Activated T-helper 1 cell treated with anti-CD3 and anti-CD28 coated beads, Interleukin-12 subunit alpha, Interleukin-12 subunit beta, Interleukin-2, Interleukin-4 antibody, amounts not matched to agents 30 ng/mL and 10 ng/mL and 1 ng/mL, durations not matched to agents 14 hours and 24 hours and 36 hours (primary cell): ENCODE data around the gene HCN1. TPM values are rescaled to one million over a fixed set of nuclear protein-coding genes. Genes with fewer than 3 reads are reported as not detected.
"Not testable (repeated sequence)": the region's sequence is repeated elsewhere in the genome, so short reads cannot be mapped to it uniquely, and the experiment has no call there.

Source experiments
- DNase-seq: peaks from one replicate; pipeline ENCODE4 v3.0.0; 2021; ENCODE audit warnings: low spot score
- H3K27ac Mint-ChIP-seq: one replicate; pipeline ENCODE4 v1.8.0; 2021; ENCODE audit warnings: mild to moderate bottlenecking, mixed read lengths
- H3K27me3 Mint-ChIP-seq: one replicate; pipeline ENCODE4 v1.8.0; 2022; ENCODE audit warnings: mild to moderate bottlenecking, moderate library complexity, mixed read lengths; ENCODE audit not compliant: insufficient read depth
- H3K36me3 Mint-ChIP-seq: one replicate; pipeline ENCODE4 v1.8.0; 2021; ENCODE audit warnings: low read depth, mixed read lengths
- H3K4me1 Mint-ChIP-seq: one replicate; pipeline ENCODE4 v1.8.0; 2021; ENCODE audit warnings: low read depth, mixed read lengths
- H3K4me3 Mint-ChIP-seq: one replicate; pipeline ENCODE4 v1.8.0; 2021; ENCODE audit warnings: mild to moderate bottlenecking, moderate library complexity, mixed read lengths
- H3K9me3 Mint-ChIP-seq: one replicate; pipeline ENCODE4 v1.8.0; 2021; ENCODE audit warnings: mixed read lengths
- intact Hi-C: fragments of 100-400 bp; cut with micrococcal nuclease; formaldehyde crosslinking; loops from one replicate; pipeline ENCODE4 v1.15.1; 2024
- total RNA-seq: library from RNA; stranded (reverse); gene quantifications from 2 replicates; pipeline ENCODE4 v1.2.3, GENCODE V29; 2022

Gene HCN1
- total RNA-seq, 1 donor from 2014 or later, result not detected

- intact Hi-C loops, result no loop called here
- Mint-ChIP-seq H3K27me3 (no peaks in the 10 kb centered on the region), H3K9me3 (peaks cover 14% of the 10 kb centered on the region), H3K4me1 (no peaks in the 10 kb centered on the region), H3K36me3 (no peaks in the 10 kb centered on the region), H3K27ac (no peak overlapping the region), H3K4me3 (no peak overlapping the region)
- DNase-seq, result no peak
Measured at GRCh38 chr5:45596320-45596719, 99.9 kb downstream of the HCN1 start.

- intact Hi-C loops, H3K27me3 Mint-ChIP-seq, H3K27ac Mint-ChIP-seq, H3K4me3 Mint-ChIP-seq, H3K36me3 Mint-ChIP-seq, DNase-seq, H3K4me1 Mint-ChIP-seq: not testable (repeated sequence)
- peaks cover 26% of the 10 kb centered on the region for H3K9me3 Mint-ChIP-seq
Measured at GRCh38 chr5:45586001-45586400, 110.2 kb downstream of the HCN1 start.

DNA sequence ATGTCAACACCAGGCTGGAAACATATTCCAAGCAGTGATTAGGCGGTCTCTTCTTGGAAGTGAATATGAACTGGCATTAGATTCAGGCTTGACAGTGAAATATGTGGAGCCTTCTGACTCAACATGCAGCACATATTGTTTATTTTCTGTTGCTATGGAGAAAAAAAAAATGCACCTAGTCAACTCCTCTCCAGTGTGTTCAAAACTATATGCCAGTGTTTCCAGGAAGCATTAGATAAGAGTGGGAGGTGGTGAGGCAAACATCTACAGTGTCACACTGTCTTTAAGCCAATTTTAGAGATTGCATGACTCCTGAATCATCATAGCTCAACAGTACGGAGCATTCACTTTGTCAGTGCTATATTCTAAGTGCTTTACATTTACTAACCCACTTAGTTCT is 117.9 kb downstream of the HCN1 start:
- intact Hi-C loops, result loop anchor here (2.0 kb wide), 1 partner anchor 43 kb away; no protein-coding TSS in a partner anchor

DNA sequence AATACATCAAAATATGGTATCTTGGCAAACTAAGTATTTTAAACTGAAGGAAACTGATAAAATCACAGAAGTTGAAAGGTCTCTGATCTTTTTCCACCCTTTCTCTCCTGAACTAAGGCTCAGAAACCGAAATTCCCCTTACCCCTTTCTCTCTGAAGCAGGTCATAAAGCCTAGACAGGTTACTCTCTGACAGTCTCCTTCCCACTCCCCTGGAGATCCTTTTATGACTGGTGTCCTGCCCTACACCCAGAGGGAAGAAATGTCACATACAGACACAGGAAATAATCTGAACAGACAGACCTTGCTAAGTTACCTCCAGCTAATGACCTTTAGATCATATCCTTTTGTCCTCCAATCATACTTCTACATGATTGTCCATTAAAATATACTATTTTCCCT is 127.4 kb downstream of the HCN1 start:
- Mint-ChIP-seq H3K9me3 (peaks cover 15% of the 10 kb centered on the region), H3K4me1 (no peaks in the 10 kb centered on the region), H3K27ac (no peak overlapping the region), H3K36me3 (no peaks in the 10 kb centered on the region), H3K4me3 (no peak overlapping the region), H3K27me3 (no peaks in the 10 kb centered on the region)
- no peak for DNase-seq
- intact Hi-C loops, result no loop called here

More for the DNA sequence above, 117.9 kb downstream of the HCN1 start:
- no peak for DNase-seq
- Mint-ChIP-seq H3K4me3 (no peak overlapping the region), H3K27ac (no peak overlapping the region), H3K9me3 (peaks cover 27% of the 10 kb centered on the region), H3K27me3 (no peaks in the 10 kb centered on the region), H3K36me3 (no peaks in the 10 kb centered on the region), H3K4me1 (no peaks in the 10 kb centered on the region)

DNA sequence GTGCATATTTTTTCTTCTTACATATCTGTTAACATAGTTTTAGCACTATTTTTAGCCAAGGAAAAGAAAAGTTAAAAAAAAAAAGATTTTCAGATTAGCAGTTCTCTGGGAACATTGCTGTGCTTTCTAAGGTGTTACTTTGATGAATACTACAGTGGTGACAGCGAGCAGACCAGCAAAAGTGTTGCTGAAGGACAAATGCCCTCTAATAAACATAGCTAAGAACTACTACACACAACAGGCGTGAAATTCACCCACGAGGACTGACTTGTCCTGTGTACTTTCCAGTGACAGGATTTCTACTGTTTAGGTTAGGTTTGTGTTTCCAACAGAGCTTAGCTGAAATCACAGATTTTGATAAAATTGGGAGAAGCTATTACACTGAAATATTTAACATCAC is 153.8 kb downstream of the HCN1 start:
- peaks cover 29% of the 10 kb centered on the region for H3K9me3 Mint-ChIP-seq
- DNase-seq, result no peak
- no peak overlapping the region for H3K4me3 Mint-ChIP-seq
- intact Hi-C loops, result no loop called here
- H3K4me1 Mint-ChIP-seq, result no peaks in the 10 kb centered on the region
- no peaks in the 10 kb centered on the region for H3K36me3 Mint-ChIP-seq
- no peaks in the 10 kb centered on the region for H3K27me3 Mint-ChIP-seq
- H3K27ac Mint-ChIP-seq, result no peak overlapping the region

DNA sequence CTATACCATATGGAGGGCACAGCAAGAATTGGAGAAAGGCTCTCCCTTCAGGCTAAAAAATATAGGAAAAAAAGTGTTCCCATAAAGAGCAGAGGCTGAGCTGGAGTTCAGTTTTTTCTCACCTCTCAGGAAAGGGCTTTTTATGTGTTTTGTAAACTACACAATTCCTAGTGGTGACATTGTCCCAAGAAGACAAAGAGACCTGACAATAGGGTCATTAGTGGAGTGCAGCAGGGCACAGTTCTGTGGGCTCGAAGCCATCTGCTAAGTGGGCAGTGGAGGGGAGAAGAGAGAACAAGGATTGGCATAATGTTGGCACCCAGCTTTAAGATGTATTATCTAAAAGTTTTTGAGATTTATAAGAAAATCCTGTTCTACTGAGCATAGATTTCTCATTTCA is 162.5 kb downstream of the HCN1 start:
- no peak overlapping the region for H3K4me3 Mint-ChIP-seq
- H3K4me1 Mint-ChIP-seq, result no peaks in the 10 kb centered on the region
- H3K36me3 Mint-ChIP-seq, result no peaks in the 10 kb centered on the region
- no peak for DNase-seq
- no peak overlapping the region for H3K27ac Mint-ChIP-seq
- intact Hi-C loops, result loop anchor here (2.0 kb wide), 1 partner anchor 45 kb away; no protein-coding TSS in a partner anchor
- peaks cover 38% of the 10 kb centered on the region for H3K9me3 Mint-ChIP-seq
- H3K27me3 Mint-ChIP-seq, result no peaks in the 10 kb centered on the region

DNA sequence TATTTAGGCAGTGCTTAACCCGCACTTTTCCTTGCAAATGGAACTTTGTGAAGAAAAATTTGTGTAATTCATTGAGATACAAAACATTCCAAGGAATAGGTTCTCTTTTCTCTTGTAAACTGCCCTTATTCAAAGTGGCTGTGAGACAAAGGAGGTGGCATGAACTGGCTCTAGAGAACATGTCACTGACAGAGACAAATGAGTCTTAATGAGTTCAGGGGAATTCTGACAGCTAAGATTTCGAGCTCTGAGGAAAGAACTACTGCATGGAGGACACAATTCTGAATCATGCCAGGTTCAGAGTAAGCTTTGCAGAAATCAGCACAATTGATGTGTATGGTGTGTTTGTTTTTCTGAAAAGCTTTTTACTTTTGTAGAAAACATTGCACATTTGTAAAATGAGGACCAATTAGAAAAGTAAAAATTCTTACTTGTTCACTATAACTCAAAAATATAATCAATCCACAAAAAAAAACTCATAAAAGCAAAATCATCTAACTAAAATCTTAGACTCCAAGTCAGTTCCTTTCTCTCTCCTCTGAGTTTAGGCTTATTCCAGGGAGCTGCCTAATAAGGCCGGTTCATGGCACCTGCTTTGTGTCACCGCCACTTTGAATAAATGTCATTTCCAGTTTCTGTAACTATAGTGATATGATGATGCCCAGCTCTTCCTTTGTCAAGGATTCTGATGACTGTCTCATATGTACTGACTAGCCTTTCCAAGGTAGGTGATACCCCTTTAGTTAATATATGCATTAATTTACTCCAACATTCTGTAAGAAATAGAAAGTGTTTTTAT is 163.2 kb downstream of the HCN1 start:
- DNase-seq, result no peak
- Mint-ChIP-seq H3K4me1 (no peaks in the 10 kb centered on the region), H3K36me3 (no peaks in the 10 kb centered on the region), H3K4me3 (no peak overlapping the region), H3K27me3 (no peaks in the 10 kb centered on the region), H3K9me3 (peaks cover 32% of the 10 kb centered on the region), H3K27ac (no peak overlapping the region)
- intact Hi-C loops, result no loop called here

GRCh38 chr5:45521067-45521466 is 175.1 kb downstream of the HCN1 start:
- intact Hi-C loops, result no loop called here
- Mint-ChIP-seq H3K36me3 (no peaks in the 10 kb centered on the region), H3K27ac (no peak overlapping the region), H3K4me3 (no peak overlapping the region), H3K27me3 (no peaks in the 10 kb centered on the region), H3K9me3 (no peaks in the 10 kb centered on the region), H3K4me1 (no peaks in the 10 kb centered on the region)
- no peak for DNase-seq

DNA sequence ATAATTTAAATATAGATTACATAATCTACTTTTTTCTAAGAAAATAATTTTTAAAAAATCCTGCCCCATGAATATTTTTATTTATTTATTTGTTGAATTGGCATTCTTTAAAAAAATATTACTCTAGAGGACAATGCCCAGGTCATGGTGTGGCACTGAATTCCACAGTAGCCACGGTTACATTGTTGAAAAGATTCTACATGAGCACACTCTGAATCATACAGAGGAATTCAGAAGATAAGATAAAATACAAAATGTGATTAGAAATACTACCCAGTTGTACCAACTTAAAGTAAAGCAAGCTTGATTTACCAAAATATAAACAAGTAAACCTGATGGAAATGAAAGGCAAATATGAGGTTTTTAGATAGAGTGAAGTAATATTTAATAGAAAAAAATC is 183.7 kb downstream of the HCN1 start:
- H3K27ac Mint-ChIP-seq, result no peak overlapping the region
- H3K27me3 Mint-ChIP-seq, result no peaks in the 10 kb centered on the region
- H3K36me3 Mint-ChIP-seq, result no peaks in the 10 kb centered on the region
- no peaks in the 10 kb centered on the region for H3K4me1 Mint-ChIP-seq
- H3K4me3 Mint-ChIP-seq, result no peak overlapping the region
- no peak for DNase-seq
- intact Hi-C loops, result no loop called here
- peaks cover 19% of the 10 kb centered on the region for H3K9me3 Mint-ChIP-seq

GRCh38 chr5:45509371-45509770 is 186.8 kb downstream of the HCN1 start:
- no peaks in the 10 kb centered on the region for H3K27me3 Mint-ChIP-seq
- intact Hi-C loops, result no loop called here

DNA sequence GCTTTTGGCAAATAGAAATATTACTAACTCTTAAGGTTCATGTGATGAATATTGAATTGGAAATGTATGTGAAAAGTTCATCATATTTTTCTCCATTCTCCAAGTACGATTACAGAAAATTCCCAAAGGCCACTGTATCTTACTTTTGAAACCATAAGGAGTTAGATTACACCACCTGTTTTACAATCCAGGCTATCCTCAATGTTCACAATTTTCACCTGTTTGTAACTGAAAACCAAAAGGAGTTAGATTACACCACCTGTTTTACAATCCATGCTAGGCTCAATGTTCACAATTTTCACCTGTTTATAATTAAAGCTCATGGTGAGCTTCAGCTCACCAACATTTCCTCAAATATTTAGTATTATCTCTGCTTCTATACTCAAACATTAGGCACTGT is 188.0 kb downstream of the HCN1 start:
- intact Hi-C loops, result no loop called here
- no peak overlapping the region for H3K27ac Mint-ChIP-seq
- H3K4me3 Mint-ChIP-seq, result no peak overlapping the region
- no peaks in the 10 kb centered on the region for H3K27me3 Mint-ChIP-seq
- no peak for DNase-seq
- H3K4me1 Mint-ChIP-seq, result no peaks in the 10 kb centered on the region
- no peaks in the 10 kb centered on the region for H3K36me3 Mint-ChIP-seq
- peaks cover 14% of the 10 kb centered on the region for H3K9me3 Mint-ChIP-seq

More at GRCh38 chr5:45509371-45509770, 186.8 kb downstream of the HCN1 start:
- DNase-seq, result no peak
- Mint-ChIP-seq H3K4me3 (no peak overlapping the region), H3K36me3 (no peaks in the 10 kb centered on the region), H3K4me1 (no peaks in the 10 kb centered on the region), H3K27ac (no peak overlapping the region), H3K9me3 (peaks cover 16% of the 10 kb centered on the region)

DNA sequence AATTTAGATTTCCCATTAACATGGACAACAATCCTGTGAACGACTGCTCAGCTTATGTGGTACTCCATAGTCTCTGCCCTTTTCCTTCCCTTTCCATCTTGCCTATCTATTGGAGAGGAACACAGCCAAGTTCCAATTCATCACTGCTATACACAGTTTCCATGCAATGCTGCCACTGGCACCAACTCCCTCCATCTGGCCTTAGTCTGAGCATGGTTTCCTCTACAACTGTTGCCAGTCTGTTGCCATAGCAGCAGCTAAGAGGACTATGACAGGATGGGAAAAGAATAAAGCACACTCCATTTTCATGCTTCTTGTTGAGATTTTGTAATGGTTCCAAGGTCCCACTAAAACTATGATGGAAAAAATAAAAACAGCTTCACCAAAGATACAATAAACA is 189.0 kb downstream of the HCN1 start:
- DNase-seq, result no peak
- peaks cover 15% of the 10 kb centered on the region for H3K9me3 Mint-ChIP-seq
- no peaks in the 10 kb centered on the region for H3K4me1 Mint-ChIP-seq
- H3K4me3 Mint-ChIP-seq, result no peak overlapping the region
- no peaks in the 10 kb centered on the region for H3K36me3 Mint-ChIP-seq
- intact Hi-C loops, result no loop called here
- H3K27me3 Mint-ChIP-seq, result no peaks in the 10 kb centered on the region
- no peak overlapping the region for H3K27ac Mint-ChIP-seq

- intact Hi-C loops, H3K36me3 Mint-ChIP-seq, H3K4me3 Mint-ChIP-seq, DNase-seq, H3K27ac Mint-ChIP-seq, H3K27me3 Mint-ChIP-seq, H3K4me1 Mint-ChIP-seq: not testable (repeated sequence)
- peaks cover 18% of the 10 kb centered on the region for H3K9me3 Mint-ChIP-seq
Measured at GRCh38 chr5:45499006-45499405, 197.2 kb downstream of the HCN1 start.

DNA sequence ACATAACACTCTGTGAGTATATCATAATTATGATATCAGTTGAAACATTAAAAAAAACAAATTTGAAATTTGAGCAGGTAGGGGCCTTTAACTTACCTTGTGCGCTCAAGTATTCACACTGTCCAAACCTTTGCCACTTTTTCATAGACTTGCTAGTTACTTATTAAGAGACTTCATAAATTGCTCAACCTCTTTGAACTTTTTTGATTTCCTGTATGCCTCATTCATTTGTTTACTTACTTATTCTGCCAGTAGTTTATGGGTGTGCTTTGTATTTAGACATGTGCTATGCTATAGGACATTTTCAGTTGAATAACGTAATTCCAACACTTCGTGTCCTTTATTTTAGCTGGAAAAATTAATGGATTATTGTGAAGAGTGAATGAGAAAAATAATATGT is 204.8 kb downstream of the HCN1 start:
- no peak overlapping the region for H3K4me3 Mint-ChIP-seq
- intact Hi-C loops, result no loop called here
- DNase-seq, result no peak
- no peak overlapping the region for H3K27ac Mint-ChIP-seq
- peaks cover 14% of the 10 kb centered on the region for H3K9me3 Mint-ChIP-seq
- H3K27me3 Mint-ChIP-seq, result no peaks in the 10 kb centered on the region
- H3K36me3 Mint-ChIP-seq, result no peaks in the 10 kb centered on the region
- no peaks in the 10 kb centered on the region for H3K4me1 Mint-ChIP-seq
